ENCODE measurements around the gene TPCN2.

TPCN2 gene

GRCh38 chr11:69010964-69011623 is 37.6 kb upstream of the TPCN2 start:
- DNase-seq, result peak; percentile 87

GRCh38 chr11:69011624-69012091 is 37.1 kb upstream of the TPCN2 start:
- DNase-seq, result no peak

- DNase-seq, result peak; percentile 4
These were observed 36.4 kb upstream of the TPCN2 start for GRCh38 chr11:69012092-69013008.

- DNase-seq, result peak; percentile 48
These were observed 35.5 kb upstream of the TPCN2 start, which contains the start of gene MRGPRF for GRCh38 chr11:69013009-69013951. TSS of gene MRGPRF (minus strand) at chr11:69013246. CDS start at chr11:69009901, 3,345 bp downstream.

DNA sequence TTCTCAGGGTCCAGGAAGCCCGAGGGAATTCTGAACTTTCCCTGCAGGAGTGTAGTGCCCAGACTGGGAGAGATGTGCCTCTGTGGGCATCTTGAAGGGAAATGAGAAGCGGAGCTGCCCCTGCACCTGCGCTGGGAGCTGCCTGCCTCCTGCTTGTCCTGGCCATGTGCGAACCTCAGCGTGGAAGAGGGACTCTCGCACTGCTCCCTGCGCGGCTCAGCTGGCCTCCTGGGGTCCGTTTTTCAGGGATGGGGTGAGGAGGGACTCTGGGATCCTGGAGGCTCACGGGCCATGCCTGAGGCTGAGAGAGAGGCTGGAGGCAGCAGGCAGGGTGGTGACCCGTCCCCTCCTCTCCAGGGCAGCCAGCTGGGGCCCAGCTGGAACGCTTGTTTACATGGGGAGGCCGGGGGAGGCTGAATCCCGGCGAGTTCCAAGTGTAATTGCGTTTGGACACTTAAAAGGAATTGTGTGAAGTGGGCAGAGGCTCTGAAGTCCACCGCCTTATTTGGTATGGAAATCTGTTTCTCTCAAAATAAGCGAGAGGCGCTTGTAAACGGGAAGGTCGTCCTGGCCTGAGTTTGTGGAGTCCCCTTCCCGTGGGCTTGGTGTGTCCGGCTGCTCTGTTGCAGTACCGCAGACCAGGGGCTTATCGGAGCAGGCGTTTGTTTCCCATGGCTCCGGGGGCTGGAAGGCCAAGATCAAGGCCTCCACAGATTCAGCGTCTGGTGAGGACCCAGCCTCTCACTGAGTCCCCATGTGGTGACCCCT is 34.5 kb upstream of the TPCN2 start:
- DNase-seq, result no peak

GRCh38 chr11:69014898-69015549 is 33.7 kb upstream of the TPCN2 start:
- no peak for DNase-seq

DNA sequence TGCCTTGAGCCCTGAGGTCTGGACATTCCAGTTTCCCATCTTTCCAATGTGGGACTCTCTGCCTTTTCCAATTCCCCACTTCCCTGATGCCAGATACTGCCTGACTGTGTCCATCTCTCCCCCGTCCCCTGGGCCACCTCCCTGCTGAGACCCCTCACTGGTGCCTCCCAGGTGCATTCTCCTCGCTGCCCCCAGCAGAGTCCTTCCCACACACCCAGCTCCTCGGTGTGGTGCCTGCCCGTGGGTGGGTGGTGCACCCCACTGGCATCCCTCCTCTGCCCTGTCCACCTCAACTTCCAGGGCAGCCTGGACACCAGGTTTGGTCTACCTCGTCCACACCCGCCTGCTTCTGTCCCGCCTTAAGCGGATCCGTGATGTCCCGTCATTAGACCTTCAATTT is 30.8 kb upstream of the TPCN2 start:
- no peak for DNase-seq

DNA sequence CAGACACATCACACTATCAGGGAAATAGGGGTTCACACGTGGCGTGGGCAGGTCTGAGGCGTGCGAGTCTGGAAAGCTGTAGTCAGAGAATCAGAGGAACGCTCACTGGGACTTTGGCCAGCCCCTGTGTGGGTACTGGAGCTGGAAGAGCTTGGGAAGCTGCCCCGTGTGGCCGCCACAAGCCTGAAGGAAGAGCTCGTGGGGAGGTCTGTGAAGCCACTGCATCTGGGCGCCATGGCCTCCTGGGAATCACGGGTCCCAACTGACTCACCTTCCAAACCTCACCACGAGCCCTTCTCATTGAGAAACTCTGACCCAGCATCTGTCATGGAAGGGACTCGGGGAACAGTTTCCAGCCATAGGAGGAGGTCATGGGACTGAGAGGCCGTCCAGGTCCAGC is 29.8 kb upstream of the TPCN2 start:
- no peak for DNase-seq

DNA sequence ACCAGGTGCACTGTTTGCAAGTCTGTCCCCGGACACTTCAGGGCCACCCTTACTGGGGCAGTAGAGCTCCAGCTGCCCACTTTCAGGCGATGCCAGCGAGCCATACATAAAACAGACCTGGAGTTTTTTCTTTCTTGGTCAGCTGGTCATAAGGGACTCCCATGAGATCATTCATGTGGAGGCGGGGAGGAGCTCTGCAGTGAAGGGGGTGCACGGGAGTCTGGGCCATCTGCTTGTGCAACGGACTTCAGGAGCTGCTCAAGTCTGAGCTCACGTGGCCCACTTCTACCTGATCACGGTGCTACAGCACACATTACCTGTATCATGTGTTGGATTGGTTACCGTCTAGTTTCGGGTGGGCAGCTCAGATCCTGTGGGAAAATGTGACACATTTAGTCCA is 26.5 kb upstream of the TPCN2 start:
- no peak for DNase-seq

DNA sequence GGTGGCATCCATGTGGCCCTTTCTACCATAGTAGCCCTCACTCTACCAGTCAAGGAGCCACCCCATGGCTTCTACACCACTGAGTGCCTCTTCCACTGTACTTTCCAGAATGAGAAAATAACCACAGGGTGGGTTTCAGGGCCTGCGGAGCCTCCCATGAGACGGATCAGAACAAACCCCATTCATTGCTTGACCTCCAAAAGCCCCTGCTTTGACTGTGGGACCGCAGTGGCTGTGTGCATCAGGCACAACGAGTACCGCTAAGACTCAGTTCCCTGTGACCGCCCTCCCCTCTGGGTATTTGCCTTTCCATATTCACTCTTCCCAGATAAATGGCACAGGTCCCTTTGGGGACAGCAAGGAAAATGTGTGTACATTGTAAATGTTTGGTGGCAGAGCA is 24.2 kb upstream of the TPCN2 start:
- DNase-seq, result no peak

GRCh38 chr11:69027704-69028372 is 20.9 kb upstream of the TPCN2 start:
- no peak for DNase-seq

DNA sequence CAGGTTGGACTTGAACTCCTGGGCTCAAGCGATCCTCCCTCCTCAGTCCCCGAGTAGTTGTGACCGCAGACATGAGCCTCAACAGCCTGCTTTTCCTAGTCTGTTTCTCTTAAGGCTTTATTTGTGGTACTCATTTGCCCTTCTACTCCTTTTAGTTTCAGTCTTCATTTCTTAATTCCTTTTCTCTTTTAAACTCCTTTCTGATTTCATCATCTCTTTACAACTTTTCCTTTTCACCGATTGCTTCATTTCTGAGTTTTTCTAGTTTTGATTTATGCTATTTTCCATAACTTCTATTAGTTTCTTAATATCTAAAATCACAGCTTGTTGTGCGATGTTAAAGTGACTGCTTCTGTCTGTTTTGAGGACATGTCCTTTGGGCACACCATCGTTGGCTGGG is 18.4 kb upstream of the TPCN2 start:
- no peak for DNase-seq

DNA sequence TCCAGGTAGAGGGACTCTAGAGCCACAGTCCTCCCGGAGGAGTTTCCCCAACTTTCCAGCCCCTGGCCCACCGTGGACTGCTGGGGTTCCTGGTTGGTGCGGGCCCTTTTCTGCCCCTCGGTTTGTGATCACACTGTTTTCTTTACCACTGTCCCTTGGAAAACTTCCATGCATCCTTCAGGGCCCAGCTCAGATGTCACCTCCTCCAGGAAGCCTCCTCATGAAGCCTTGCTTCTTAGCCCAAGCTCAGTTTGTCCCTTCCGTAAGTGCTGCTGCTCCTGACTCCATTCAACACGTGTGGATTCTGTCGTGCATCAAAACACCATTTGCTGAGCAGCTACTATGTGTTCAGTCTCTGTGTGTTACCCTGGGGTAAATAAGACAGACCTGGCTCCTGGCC is 15.9 kb upstream of the TPCN2 start:
- DNase-seq, result no peak

DNA sequence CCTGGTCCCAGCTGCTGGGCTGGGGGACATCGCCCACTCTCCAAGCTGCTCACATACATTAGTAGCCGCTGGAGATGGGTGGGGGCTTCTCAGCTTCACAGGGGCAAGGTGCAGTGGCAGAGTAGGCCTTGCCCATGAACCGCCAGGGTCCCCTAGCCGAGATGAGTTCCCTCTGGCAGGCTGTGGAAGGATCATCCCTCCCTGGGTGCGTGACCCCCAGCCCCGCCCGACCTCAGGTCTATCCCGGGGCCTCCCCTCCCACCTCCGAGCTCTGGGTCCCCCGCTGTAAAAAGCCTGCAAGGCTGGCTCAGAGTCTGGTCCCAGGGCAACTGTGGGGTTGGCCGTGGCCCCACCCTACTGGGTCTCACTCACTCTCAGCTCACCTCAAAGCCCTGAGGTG is 15.3 kb upstream of the TPCN2 start:
- DNase-seq, result no peak

GRCh38 chr11:69034123-69034867 is 14.4 kb upstream of the TPCN2 start:
- DNase-seq, result no peak

- DNase-seq, result no peak
These were observed 13.4 kb upstream of the TPCN2 start for GRCh38 chr11:69035150-69035945.

DNA sequence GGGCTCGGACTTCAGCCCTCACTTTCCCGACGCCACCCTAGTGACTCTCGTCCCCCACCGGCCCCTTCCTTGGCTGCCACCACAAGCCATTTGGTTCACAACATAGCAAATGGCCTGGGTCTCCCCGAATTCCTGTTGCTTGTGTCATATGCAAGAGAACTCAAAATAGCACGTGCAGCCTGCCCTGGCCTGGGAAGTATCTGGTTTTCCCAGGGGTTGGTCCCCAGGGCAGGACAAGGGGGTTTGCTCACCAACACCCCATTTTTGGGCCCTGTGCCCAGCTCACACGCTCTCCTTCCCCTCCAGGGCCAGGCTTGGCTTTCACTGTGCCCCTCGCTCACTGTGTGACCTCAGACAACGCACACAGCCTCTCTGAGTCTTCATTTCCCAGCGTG is 12.8 kb upstream of the TPCN2 start:
- DNase-seq, result no peak

- no peak for DNase-seq
These were observed 11.7 kb upstream of the TPCN2 start for GRCh38 chr11:69037074-69037473.

DNA sequence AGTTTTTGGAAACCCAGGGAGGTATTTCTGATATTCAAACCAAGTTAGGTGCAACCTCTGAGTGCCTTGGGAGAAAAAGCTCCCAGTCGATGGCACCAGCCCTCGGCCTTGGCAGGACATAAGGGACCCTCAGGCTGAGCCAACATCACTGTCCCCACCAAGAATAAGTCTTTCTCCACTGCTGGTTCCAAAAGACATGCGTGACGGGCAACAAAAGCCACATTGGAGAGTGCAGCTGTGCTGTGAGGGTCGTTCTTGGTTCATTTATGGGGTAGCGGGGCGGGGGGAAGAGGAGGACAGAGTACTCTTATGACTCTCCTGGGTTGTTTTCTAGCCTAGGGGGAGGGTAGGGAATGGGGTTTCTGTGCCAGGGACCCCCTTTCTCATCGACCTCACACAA is 11.2 kb upstream of the TPCN2 start:
- DNase-seq, result no peak
